GM12875 (cell line): ENCODE data around the gene LIN37.

Experiments
- H3K4me3 ChIP-seq: one replicate; pipeline ENCODE4 v1.5.1; 2011; ENCODE audit warnings: low read depth, low read length, control low read depth
- CTCF ChIP-seq: IDR thresholded peaks from 2 replicates; pipeline ENCODE4 v1.5.1; 2011; ENCODE audit warnings: low read depth, mild to moderate bottlenecking, control low read depth, inconsistent platforms, low read length, moderate library complexity, borderline replicate concordance; ENCODE audit not compliant: insufficient read depth

Gene LIN37

GRCh38 chr19:35731779-35732405, 16.5 kb upstream of the LIN37 start:
- no peak overlapping the region for H3K4me3 ChIP-seq
- no peak for TF ChIP-seq CTCF

GRCh38 chr19:35732540-35733179, 15.7 kb upstream of the LIN37 start:
- no peak for TF ChIP-seq CTCF
- H3K4me3 ChIP-seq = no peak overlapping the region

GRCh38 chr19:35733180-35734125, 14.9 kb upstream of the LIN37 start:
- no peak overlapping the region for H3K4me3 ChIP-seq
- TF ChIP-seq CTCF = no peak

- no peak for TF ChIP-seq CTCF
- no peak overlapping the region for H3K4me3 ChIP-seq
These were observed 14.1 kb upstream of the LIN37 start for GRCh38 chr19:35734273-35734672.

- no peak for TF ChIP-seq CTCF
- H3K4me3 ChIP-seq = no peak overlapping the region
These were observed 13.5 kb upstream of the LIN37 start for GRCh38 chr19:35734889-35735288.

- H3K4me3 ChIP-seq = no peak overlapping the region
- TF ChIP-seq CTCF = no peak; the same call in 1 of the 2 replicates
These were observed 11.2 kb upstream of the LIN37 start for GRCh38 chr19:35736913-35737886.
